Right lobe of liver (tissue), 4 donors: ENCODE data around the gene MALAT1.

Source experiments
- POLR2A ChIP-seq: fragments of 450-650 bp; IDR thresholded peaks from one replicate; pipeline ENCODE4 v1.6.1; 2017; ENCODE audit warnings: antibody characterized with exemption, mild to moderate bottlenecking
- TF ChIP-seq, protein P1 (sequence below), 4 donors: fragments of 200-600 bp in 3 of 4; fragments of 450-650 bp in 1 of 4; IDR thresholded peaks; one replicate each; pipeline versions ENCODE4 v1.5.1 to v1.8.0; 2016 to 2022; ENCODE audit warnings: antibody characterized with exemption in 4 of 4, mild to moderate bottlenecking in 2 of 4
- donor health status: DM: no; HTN: no; CAD: no.
- donor health status: DM: no; HTN: no; CAD: no.
- donor health status: DM: no; HTN: yes; CAD: no.

DNA sequence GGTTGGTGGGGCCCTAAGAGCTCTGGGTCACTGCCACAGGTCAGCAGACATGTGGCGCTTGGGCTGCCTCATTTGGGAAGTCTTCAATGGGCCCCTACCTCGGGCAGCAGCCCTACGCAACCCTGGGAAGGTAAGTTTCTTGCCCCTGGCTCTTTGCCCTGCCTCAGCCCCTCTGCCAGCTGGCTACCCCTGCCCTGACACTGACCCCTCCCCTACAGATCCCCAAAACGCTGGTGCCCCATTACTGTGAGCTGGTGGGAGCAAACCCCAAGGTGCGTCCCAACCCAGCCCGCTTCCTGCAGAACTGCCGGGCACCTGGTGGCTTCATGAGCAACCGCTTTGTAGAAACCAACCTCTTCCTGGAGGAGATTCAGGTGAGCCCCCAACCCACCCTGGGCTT lies 27.9 kb downstream of the MALAT1 start:
- TF ChIP-seq, protein P1, sequence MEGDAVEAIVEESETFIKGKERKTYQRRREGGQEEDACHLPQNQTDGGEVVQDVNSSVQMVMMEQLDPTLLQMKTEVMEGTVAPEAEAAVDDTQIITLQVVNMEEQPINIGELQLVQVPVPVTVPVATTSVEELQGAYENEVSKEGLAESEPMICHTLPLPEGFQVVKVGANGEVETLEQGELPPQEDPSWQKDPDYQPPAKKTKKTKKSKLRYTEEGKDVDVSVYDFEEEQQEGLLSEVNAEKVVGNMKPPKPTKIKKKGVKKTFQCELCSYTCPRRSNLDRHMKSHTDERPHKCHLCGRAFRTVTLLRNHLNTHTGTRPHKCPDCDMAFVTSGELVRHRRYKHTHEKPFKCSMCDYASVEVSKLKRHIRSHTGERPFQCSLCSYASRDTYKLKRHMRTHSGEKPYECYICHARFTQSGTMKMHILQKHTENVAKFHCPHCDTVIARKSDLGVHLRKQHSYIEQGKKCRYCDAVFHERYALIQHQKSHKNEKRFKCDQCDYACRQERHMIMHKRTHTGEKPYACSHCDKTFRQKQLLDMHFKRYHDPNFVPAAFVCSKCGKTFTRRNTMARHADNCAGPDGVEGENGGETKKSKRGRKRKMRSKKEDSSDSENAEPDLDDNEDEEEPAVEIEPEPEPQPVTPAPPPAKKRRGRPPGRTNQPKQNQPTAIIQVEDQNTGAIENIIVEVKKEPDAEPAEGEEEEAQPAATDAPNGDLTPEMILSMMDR (IDR thresholded peaks at IDR 0.05), result no peak
- no peak for TF ChIP-seq POLR2A
